HG03103 (cell line): ENCODE results near the gene FOXL3.
"Not testable (repeated sequence)": the region's sequence is repeated elsewhere in the genome, so short reads cannot be mapped to it uniquely, and the experiment has no call there.

ENCODE experiments used
- ATAC-seq: cut with Tn5 transposase; IDR thresholded peaks from one replicate; pipeline ENCODE4 v1.9.1; 2021; ENCODE audit warnings: low read depth; ENCODE audit not compliant: unreplicated experiment

Gene FOXL3

GRCh38 chr7:285731-286130, 4.2 kb upstream of the FOXL3 start:
- ATAC-seq: no peak

GRCh38 chr7:286266-286665, 3.7 kb upstream of the FOXL3 start:
- ATAC-seq: no peak

- no peak for ATAC-seq
Observed at GRCh38 chr7:288671-289101, 1.3 kb upstream of the FOXL3 start.

GRCh38 chr7:289209-289755, 688 bp upstream of the FOXL3 start:
- ATAC-seq: no peak

GRCh38 chr7:290554-291372, 793 bp downstream of the FOXL3 start:
- no peak for ATAC-seq

GRCh38 chr7:291373-292092, 1.6 kb downstream of the FOXL3 start:
- ATAC-seq: no peak

- no peak for ATAC-seq
Observed at GRCh38 chr7:292226-292625, 2.3 kb downstream of the FOXL3 start.

- no peak for ATAC-seq
Observed at GRCh38 chr7:292826-293225, 2.9 kb downstream of the FOXL3 start.

- ATAC-seq: no peak
Observed at GRCh38 chr7:293681-294439, 3.9 kb downstream of the FOXL3 start.

GRCh38 chr7:294440-295154, 4.6 kb downstream of the FOXL3 start:
- no peak for ATAC-seq

GRCh38 chr7:295155-296154, 5.5 kb downstream of the FOXL3 start:
- no peak for ATAC-seq

GRCh38 chr7:296373-296945, 6.5 kb downstream of the FOXL3 start:
- no peak for ATAC-seq

- ATAC-seq: not testable (repeated sequence)
Observed at GRCh38 chr7:297141-297540, 7.2 kb downstream of the FOXL3 start.

GRCh38 chr7:297611-298374, 7.8 kb downstream of the FOXL3 start:
- ATAC-seq: no peak

- ATAC-seq: no peak
Observed at GRCh38 chr7:298375-298702, 8.4 kb downstream of the FOXL3 start.

- no peak for ATAC-seq
Observed at GRCh38 chr7:298743-299142, 8.8 kb downstream of the FOXL3 start.

GRCh38 chr7:299169-299568, 9.2 kb downstream of the FOXL3 start:
- no peak for ATAC-seq

GRCh38 chr7:299628-300027, 9.7 kb downstream of the FOXL3 start:
- no peak for ATAC-seq
